Activated CD4-positive, alpha-beta T cell treated with anti-CD3 and anti-CD28 coated beads, Interleukin-2, amount 50 U/mL, for 48 hours (primary cell): Measurements from ENCODE around the gene ARHGAP32.
"Not testable (repeated sequence)": the region's sequence is repeated elsewhere in the genome, so short reads cannot be mapped to it uniquely, and the experiment has no call there.

Source experiments
- DNase-seq, 2 experiments: peaks; one replicate each; pipeline ENCODE4 v3.0.0-alpha.2; 2020

Gene ARHGAP32

DNA sequence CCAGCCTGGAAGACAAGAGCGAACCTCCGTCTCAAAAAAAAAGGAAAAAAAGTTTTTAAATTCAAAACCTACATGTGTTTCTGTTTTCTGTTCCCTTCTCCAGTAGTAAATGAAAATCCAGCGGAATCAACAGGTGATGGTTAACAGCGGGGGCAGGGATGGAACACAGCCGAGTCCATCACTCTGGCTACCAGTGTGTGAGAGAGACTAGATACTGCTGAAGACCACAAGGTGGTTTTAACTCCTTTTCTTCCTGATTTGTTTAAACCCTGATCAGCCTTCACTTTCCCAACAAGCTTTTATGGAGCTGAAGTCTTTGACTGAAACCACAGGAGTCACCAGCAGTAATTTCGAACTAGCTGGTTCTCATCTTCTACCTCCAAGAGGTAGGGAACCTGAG is 3.6 kb upstream of the ARHGAP32 start:
- DNase-seq = no peak

DNA sequence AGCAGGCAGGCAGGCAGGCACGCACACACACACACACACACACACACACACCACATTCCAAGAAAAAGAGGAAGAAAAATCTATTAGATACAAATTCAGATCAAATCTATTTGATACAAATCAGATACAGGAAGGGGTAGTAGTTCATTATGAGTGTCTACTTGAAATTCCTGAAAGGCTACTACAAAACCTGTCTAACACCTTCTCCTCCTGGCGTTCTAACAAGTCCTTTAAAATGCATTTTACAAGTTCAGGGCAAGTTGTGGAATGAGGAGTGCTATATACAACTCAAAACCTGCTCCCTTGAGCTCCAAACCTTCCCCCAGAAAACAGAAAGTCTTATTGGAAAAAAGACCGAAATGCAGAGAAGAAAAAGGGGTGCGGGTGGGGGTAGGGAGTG is 476 bp downstream of the ARHGAP32 start:
- DNase-seq = no peak

DNA sequence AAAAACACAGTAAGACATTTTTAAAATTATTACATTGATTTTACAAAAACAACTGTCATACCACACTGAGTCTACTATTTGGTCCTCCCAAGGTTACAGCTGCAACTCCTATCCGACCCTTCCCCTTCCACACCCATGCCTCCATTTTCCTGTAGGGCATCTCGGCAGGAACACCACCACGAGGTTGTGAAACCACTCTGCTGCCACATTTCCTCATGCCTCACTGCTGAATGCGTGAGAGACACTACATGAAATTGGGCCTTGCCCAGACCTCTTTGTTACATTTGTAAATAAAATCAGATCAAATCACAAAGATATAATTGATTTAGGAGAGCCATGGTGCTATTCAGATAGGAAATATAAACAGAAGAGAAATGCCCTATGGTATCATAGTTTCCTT is 2.0 kb downstream of the ARHGAP32 start:
- no peak for DNase-seq

DNA sequence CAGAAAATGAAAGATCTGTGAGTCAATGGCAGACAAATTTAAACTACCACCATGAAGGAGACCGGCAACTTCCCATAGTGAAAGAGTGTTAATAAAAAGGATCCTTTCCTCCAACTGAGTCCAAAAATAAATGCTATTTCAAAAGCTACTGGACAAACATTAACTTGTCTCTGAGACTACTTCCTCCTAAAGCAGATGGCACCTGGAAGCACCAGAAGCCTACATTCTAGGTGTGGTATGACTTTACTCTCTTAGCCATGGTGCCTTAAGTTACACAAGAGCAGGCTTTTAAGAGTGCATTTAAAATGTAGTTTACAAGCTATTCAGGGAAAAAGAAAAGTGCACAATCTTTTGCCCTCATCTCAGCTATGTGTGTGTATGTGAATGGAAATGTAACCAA is 2.5 kb downstream of the ARHGAP32 start:
- DNase-seq = no peak

DNA sequence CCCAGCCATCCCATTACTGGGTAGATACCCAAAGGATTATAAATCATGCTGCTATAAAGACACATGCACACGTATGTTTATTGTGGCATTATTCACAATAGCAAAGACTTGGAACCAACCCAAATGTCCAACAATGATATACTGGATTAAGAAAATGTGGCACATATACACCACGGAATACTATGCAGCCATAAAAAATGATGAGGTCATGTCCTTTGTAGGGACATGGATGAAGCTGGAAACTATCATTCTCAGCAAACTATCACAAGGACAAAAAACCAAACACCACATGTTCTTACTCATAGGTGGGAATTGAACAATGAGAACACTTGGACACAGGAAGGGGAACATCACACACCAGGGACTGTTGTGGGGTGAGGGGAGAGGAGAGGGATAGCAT is 7.0 kb downstream of the ARHGAP32 start:
- DNase-seq = not testable (repeated sequence)

DNA sequence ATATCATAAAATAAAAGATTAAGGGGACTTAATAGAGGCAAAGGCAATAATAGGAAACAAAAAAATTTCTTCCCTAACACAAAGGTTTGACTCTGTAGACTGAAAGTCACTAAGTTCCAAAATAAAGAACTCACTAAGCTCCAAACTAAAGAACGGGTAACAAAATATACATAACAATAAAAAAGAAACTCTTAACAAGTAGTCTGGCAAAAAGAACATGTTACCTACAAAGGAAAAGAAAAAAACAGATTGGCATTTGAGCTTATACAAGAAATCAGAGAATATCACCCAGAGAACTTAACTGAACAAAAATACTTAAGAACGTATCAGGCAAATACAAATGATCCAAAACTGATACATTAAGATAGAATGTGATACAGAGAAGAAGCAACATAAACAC is 7.5 kb downstream of the ARHGAP32 start:
- DNase-seq = no peak

DNA sequence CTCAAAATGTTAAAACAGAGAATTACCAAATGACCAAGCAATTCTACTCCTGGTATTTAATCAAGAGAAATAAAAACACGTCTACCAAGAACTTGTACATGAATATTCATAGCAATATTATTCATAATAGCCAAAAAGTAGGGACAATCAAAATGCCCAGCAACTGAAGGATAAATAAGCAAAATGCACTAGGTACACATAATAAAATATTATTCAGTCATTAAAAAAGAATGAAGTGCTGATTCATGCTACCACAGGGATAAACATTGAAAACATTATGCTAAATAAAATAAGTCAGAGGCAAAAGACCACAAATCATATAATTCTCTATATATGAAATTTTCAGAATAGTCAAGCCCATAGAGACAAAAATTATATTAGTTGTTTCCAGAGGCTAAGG is 24.8 kb downstream of the ARHGAP32 start:
- no peak for DNase-seq

DNA sequence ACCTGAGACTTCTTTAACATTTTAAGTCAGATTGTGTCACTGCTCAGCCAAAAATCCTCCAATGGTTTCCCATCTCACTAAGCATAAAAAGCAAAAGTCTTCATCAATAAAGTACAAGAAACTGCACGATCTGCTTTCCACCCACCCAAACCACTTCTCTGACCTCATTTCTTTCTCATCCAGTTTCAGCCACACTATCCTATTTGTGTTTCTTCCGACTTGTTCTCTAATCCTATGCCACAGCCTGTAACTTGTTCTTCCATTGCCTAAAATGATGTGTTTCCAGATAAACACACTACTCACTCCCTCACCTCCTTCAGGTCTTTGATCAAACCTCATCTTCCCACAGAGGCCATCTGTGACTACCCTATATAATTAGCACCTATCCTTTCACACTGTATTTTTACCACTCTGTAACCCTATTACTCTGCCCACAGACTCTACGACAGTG is 28.4 kb downstream of the ARHGAP32 start:
- DNase-seq = no peak

DNA sequence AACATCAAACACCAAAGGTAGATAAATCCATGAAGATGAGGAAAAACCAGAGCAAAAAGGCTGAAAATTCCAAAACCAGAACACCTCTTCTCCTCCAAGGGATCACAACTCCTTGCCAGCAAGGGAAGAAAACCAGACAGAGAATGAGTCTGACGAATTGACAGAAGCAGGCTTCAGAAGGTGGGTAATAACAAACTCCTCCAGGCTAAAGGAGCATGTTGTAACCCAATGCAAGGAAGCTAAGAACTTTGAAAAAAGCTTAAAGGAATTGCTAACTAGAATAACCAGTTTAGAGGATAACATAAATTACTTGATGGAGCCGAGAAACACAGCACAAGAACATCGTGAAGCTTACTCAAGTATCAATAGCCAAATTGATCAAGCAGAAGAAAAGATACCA is 35.0 kb downstream of the ARHGAP32 start:
- DNase-seq = not testable (repeated sequence)

DNA sequence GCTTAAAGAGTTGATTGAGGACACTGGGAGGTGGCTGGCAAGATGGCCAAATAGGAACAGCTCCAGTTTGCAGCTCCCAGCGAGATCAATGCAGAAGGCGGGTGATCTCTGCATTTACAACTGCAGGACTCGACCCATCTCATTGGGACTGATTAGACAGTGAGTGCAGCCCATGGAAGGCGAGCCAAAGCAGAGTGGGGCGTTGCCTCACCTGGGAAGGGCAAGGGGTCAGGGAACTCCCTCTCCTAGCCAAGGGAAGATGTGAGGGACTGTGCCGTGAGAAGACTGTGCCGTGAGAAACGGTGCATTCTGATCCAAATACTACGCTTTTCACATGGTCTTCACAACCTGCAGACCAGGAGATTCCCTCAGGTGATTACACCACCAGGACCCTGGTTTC is 36.4 kb downstream of the ARHGAP32 start:
- no peak for DNase-seq

DNA sequence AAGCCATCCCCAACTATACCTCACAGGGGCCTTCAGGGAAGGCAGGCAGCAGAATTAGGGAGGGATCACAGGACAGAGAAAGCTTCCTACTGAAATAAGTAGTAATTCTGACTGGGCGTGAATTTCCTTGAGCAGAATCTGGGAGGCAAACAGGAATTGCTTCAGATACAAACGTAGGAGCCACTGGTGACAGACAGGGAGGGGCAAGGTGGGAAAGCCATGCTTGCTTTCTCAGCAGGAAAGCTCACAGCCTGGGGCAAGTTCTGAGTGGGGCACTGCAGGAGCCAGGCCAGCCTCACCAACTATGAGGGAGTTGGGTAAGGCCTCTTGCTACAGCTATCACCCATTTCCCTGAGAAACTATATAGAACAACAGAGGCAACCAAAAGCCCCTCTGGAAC is 43.6 kb downstream of the ARHGAP32 start:
- DNase-seq = no peak

DNA sequence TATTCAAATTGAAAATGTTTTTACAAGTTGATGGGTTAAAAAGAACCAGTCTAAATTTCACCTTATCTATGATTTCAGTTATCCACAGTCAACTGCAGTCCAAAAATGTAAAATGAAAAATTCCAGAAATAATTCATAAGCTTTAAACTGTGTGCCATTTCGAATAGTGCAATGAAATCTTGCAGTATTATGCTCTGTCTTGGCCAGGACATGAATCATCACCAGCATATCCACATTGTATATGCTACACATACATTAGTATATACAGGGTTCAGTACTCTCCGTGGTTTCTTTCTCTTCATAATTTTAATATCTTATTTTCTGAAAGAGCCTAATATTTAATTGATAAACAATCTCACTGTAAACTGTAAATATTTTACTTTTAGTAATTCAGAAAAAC is 45.9 kb downstream of the ARHGAP32 start:
- no peak for DNase-seq

DNA sequence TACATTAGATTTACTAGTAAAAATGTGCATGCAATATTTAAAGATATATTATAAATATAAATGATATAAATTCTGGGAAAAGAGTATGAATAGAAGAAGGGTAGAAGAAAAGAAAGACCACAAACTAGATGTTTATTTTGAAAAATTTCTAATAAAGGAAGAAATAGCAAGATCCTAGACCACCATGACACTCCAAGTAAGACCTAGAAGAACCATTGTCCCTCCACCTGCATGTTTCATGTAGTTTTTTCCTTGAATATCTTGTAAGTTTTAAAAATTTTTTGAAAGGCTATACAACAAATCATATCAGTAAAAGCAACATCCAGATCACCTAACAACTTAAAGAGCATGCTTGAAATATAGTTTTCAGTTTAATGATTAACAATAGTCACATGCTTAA is 46.8 kb downstream of the ARHGAP32 start:
- no peak for DNase-seq

DNA sequence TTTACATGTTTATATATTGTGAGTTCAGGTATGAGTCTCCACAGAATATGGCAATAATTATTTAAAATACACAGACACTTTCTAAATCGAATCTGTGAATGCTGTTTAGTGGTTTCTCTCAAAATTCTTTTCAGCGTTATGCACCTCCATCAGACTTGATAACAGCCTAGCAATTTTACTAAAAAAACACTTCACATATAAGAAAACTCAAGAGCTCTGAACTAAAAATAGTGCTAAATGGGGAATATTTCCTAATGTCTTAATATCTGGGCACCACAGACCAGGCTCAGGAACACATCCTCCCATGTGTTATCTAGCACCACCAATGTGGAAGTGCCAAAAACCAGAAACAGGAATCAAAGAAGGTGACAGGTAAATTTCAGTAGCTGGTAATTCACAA is 47.9 kb downstream of the ARHGAP32 start:
- DNase-seq = no peak

DNA sequence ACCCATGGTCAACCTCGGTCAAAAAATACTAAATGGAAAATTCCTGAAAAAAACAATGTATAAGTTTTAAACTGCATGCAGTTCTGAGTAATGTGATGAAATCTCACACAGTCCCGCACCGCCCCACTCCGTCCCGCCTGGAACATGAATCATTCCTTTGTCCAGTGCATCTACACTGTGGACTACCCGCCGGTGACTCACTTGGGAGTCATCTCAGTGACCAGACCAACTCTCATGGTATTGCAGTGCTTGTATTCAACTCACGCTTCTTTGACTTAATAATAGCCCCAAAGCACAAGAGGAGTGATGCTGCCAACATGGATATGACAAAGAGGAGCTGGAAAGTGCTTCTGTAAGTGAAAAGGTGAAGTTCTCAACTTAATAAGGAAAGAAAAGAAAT is 48.8 kb downstream of the ARHGAP32 start:
- DNase-seq = no peak

DNA sequence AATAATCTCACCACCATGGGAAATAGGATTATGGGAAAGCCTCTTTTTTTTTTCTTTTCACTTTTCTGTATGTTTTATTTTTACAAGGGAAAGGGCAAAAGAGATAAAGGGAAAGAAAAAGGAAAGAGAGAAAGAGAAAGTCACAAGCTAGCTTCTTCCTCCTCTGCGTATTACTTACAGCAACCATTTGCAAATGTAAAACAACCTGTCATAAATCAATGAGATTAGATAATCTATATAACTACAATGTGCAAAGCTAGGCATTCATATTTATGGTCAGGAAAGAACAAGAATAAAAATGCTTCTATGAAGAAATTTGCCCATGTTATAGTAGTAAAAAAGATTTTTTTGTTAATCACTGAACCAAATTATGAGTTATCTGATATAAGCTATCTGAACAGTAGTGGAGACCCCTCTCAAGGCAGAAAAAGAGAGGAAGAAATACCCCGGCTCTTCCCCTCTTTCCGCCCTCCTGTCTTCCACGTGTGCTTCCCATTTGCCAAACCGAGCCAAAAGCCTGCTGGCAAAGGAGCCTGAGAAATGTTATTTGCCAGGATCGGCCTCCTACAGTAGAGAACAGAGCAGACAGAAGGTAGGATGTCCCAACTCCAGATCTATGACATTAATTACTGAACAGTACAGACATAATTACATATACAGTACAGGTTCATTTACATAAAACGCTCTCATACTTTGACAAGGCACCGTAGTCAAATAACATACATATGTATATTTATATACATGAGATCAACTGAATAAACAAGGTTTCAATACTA is 50.2 kb downstream of the ARHGAP32 start:
- no peak for DNase-seq

DNA sequence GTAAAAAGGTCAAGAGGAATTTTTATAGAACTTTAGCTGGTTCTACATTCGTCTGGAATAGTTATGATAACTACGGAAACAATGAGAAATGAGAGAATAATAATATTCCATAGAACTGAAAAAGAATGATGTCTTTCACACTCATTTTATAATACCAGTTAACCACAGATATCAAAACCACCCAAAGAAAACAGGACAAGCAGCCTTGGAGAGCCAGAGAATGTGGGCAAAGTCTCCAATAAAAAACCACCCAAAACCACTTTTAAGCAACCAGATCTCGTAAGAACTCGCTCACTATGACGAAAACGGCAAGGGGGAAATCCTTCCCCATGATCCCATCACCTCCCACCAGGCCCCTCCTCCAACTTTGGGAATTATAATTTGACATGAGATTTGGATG is 60.8 kb downstream of the ARHGAP32 start:
- no peak for DNase-seq

DNA sequence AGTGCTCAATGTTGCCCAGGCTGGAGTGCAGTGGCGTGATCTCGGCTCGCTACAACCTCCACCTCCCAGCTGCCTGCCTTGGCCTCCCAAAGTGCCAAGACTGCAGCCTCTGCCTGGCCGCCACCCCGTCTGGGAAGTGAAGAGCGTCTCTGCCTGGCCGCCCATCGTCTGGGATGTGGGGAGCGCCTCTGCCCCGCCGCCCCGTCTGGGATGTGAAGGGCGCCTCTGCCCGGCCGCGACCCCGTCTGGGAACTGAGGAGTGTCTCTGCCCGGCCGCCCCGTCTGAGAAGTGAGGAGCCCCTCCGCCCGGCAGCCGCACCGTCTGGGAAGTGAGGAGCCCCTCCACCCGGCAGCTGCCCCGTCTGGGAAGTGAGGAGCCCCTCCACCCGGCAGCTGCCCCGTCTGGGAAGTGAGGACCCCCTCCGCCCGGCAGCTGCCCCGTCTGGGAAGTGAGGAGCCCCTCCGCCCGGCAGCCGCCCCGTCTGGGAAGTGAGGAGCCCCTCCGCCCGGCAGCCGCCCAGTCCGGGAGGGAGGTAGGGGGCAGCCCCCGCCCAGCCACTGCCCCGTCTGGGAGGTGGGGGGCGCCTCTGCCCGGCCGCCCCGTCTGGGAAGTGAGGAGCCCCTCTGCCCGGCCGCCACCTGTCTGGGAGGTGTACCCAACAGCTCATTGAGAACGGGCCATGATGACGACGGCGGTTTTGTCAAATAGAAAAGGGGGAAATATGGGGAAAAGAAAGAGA is 63.1 kb downstream of the ARHGAP32 start:
- DNase-seq = not testable (repeated sequence)

DNA sequence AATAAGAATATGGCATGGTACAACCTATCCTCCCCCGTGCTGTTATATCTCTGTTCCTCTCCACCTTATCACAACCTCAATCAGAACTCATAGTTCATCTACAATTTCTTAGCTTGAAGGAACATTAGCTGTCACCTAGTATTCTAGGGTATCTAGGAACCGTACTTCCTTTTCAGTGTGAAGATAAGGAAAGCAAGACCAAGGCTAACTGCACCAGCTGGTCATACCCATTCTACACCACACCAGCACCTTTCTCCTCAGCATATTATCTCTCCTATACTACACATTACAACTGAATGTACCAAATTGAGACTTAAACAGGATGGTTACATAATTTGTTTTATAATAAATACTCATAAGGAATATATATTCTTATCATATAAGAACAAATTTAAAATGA is 73.1 kb downstream of the ARHGAP32 start:
- no peak for DNase-seq

DNA sequence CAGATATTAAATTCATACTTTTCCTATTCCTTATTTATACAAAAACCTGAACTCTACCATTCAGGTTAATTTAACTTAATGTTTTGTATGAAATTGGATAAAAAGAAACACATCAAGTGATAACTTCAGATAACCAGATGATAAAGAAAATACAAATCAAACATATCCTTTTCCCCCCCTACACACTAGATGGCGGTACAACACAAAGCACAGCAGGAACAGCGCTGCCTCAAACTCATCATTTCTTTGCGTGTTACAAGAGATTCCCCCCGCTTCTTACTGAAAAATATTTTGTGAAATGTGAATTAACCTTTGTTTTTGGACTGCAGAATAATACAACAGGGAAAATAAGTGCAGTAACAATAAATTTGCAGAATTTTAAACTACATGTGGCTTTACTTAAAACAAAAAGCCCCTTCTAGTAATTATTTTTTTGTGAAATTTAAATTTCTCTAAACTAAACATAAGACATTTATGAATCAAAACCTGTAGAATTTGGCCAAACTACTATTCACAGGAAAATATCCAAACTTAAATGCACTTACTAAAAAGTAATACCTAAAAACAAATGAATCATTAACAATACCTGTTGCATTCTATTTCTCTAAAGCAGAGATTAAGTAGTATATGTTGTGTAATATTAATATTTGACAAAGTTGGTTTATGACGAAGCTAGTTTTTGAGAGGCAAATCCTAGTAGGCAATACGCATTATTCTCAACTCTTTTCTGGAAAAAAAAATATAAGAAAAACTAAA is 74.4 kb downstream of the ARHGAP32 start:
- peak; percentile 16 to 43 for DNase-seq

DNA sequence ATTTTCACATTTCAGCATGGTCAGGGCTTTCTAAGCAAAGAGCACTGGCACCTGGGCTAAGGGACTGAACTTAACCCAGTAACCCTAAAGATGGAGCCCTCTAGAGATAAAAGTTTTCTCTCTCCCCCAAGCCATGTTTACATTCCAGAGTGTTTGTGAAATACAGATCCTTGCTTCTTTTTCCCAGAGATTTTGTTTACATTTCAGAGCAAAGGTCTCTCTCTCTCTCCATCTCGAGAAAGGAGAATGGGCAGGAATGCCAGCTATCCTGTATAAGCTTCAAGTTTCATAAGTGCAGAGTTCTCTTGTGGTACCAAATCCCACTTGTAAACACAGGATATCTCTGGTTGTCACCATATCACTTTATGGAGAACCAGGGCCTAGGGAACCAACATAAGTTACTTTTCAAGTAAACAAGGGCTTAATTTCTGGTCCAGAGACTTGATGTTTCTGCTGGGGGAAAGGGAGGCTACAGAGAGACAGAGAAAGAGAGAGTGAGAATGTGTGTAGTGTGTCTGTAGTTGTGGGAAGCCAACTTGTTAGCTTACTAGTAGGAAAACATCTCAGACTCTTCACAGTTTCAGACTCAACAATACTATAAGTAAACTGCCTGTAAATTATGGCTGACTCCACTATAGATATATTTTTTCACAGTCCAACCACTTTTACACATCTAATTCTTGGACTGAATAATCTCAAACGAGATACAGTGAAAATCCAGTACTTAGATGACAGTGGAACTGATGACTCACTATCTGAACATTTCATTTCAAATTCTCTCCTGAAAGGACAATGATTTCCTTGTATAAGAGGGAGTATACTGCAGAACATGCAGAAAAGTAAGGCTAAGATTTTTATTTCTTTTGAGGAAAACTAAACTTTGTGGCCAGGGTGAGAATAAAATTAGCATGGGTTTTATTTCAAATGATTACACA is 76.2 kb downstream of the ARHGAP32 start:
- no peak for DNase-seq

DNA sequence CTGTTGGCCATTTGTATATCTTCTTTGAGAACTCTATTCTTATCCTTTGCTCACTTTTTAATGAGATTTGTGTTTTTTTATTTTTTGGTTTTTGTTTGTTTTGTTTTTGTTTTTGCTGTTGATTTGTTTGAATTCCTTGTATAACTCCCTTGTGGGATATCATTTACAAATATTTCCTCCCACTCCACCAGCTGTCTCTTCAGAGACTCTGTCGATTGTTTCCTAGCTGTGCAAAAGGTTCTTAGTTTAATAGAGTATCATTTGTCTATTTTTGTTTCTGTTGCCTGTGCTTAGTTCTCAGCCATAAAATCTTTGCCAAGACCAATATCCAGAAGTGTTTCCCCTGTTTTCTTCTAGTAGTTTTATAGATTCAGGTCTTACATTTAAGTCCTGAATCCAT is 82.4 kb downstream of the ARHGAP32 start:
- DNase-seq = no peak

DNA sequence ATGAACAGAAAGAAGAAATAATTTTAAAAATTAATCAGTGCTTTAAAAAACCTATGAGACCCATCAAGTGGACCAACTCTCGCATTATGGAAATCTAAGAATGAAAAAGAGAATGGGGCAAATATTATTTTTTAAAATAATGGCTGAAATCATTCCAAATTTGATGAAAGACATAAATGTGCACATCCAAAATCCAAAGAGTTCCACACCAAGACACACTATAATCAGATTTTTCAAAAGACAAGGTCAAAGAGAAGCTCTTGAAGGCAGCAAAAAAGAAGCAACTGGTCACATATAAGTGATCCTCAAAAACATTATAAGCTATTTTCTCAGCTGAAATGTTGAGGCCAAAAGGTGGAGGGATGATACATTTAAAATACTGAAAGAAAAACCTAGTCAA is 85.3 kb downstream of the ARHGAP32 start:
- DNase-seq = no peak
